ENCODE data around the gene COMMD10. TPM values are rescaled to one million over a fixed set of nuclear protein-coding genes. Genes with fewer than 3 reads are reported as not detected.

Gene COMMD10
- total RNA-seq, 4 donors from 2014 or later = 17.6 to 35.7 (median 25.7) TPM

DNA sequence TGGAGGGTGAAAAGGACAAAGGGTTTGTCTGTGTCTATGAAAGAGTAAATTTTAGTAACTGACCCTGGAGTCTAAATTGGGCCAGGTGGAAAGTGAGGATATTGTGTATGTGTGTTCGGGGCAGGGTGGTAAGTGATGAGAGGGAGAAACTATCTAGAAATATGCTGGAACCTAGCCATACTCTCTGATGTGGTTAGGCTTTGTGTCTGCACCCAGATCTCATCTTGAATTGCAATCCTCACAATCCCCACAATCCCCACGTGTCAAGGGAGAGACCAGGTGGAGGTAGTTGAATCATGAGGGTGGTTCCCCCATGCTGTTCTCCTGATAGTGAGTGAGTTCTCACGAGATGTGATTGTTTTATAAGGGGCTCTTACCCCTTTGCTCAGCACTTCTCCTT is 60.6 kb downstream of the COMMD10 start:
- intact Hi-C loops (cut with DNase I) = no loop called here
- H3K27ac ChIP-seq (replicated peaks in 1 of 4) = no peak overlapping the region
- no peaks in the 10 kb centered on the region for H3K36me3 ChIP-seq
- no peak overlapping the region for H3K4me3 ChIP-seq
- TF ChIP-seq POLR2A (IDR thresholded peaks at IDR 0.05; ENCODE audit: low read depth) = no peak
- TF ChIP-seq, protein P1, sequence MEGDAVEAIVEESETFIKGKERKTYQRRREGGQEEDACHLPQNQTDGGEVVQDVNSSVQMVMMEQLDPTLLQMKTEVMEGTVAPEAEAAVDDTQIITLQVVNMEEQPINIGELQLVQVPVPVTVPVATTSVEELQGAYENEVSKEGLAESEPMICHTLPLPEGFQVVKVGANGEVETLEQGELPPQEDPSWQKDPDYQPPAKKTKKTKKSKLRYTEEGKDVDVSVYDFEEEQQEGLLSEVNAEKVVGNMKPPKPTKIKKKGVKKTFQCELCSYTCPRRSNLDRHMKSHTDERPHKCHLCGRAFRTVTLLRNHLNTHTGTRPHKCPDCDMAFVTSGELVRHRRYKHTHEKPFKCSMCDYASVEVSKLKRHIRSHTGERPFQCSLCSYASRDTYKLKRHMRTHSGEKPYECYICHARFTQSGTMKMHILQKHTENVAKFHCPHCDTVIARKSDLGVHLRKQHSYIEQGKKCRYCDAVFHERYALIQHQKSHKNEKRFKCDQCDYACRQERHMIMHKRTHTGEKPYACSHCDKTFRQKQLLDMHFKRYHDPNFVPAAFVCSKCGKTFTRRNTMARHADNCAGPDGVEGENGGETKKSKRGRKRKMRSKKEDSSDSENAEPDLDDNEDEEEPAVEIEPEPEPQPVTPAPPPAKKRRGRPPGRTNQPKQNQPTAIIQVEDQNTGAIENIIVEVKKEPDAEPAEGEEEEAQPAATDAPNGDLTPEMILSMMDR (IDR thresholded peaks at IDR 0.05) = no peak
- no peak for TF ChIP-seq EP300 (IDR thresholded peaks at IDR 0.05)
- no peak for TF ChIP-seq POLR2AphosphoS5 (IDR thresholded peaks at IDR 0.05)
- no peak for DNase-seq (ENCODE audit: extremely low spot score)
- 95% methylated on average over 3 of the region's 3 CpGs for WGBS
- H3K4me1 ChIP-seq = no peaks in the 10 kb centered on the region
- no peaks in the 10 kb centered on the region for H3K27me3 ChIP-seq
- H3K9me3 ChIP-seq = no peaks in the 10 kb centered on the region

DNA sequence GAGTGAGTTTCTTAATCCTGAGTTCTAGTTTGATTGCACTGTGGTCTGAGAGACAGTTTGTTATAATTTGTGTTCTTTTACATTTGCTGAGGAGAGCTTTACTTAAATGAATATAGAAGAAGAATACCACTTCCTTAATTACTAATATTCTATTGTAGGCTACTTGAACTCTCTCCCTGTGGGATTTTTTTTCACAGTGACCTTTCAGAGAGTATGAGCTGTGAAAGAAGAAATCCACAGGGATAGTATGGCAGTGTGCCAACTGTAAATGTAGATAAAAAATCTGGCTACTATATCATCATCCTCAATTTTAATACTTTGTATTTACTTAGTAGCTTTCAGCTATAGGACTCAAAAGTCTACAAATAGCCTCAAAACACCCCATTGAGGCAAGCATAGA is 67.3 kb downstream of the COMMD10 start:
- no peak for DNase-seq (ENCODE audit: extremely low spot score)
- Histone ChIP-seq H3K9me3 (no peaks in the 10 kb centered on the region), H3K27me3 (no peaks in the 10 kb centered on the region), H3K36me3 (no peaks in the 10 kb centered on the region), H3K4me3 (no peak overlapping the region), H3K4me1 (peaks cover 0 to 10% (median 0%) of the 10 kb centered on the region in 4 donors), H3K27ac (replicated peaks in 1 of 4) (no peak overlapping the region)
- intact Hi-C loops (cut with DNase I) = no loop called here
- TF ChIP-seq EP300 (IDR thresholded peaks at IDR 0.05) (no peak), POLR2AphosphoS5 (IDR thresholded peaks at IDR 0.05) (no peak), POLR2A (IDR thresholded peaks at IDR 0.05; ENCODE audit: low read depth) (no peak)
- TF ChIP-seq, protein P1 (IDR thresholded peaks at IDR 0.05) = no peak

DNA sequence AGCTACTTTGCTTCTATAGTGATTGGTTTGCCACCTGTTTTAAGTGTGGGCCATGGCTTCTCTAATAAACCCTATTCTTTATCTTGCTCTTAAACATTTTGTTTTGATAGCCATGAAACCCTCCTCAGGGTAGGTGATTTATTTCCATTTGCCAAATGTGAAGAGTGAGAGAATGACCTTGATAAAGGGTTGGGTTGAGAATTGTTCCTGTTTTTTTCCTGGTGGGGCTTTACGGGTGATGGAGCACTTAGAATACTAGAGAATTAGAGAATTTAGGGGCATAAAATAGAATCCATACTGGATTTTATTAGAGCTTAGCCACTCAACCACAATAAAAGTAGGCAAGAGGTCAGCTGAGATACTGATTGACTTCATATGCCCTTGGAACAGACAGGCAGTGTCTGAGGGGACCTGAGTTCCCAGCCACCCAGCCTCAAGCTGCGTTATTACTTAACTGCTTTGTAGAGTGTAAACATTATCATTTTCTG is 68.9 kb downstream of the COMMD10 start:
- no peak for DNase-seq (ENCODE audit: extremely low spot score)
- Histone ChIP-seq H3K4me1 (peaks cover 0 to 10% (median 0%) of the 10 kb centered on the region in 4 donors), H3K27me3 (no peaks in the 10 kb centered on the region), H3K9me3 (no peaks in the 10 kb centered on the region), H3K27ac (replicated peaks in 1 of 4) (no peak overlapping the region), H3K4me3 (no peak overlapping the region), H3K36me3 (no peaks in the 10 kb centered on the region)
- WGBS = 74% methylated on average over 2 of the region's 2 CpGs
- intact Hi-C loops (cut with DNase I) = no loop called here
- no peak for TF ChIP-seq EP300 (IDR thresholded peaks at IDR 0.05)
- TF ChIP-seq, protein P1 (IDR thresholded peaks at IDR 0.05) = no peak
- TF ChIP-seq POLR2AphosphoS5 (IDR thresholded peaks at IDR 0.05) = no peak
- no peak for TF ChIP-seq POLR2A (IDR thresholded peaks at IDR 0.05; ENCODE audit: low read depth)

DNA sequence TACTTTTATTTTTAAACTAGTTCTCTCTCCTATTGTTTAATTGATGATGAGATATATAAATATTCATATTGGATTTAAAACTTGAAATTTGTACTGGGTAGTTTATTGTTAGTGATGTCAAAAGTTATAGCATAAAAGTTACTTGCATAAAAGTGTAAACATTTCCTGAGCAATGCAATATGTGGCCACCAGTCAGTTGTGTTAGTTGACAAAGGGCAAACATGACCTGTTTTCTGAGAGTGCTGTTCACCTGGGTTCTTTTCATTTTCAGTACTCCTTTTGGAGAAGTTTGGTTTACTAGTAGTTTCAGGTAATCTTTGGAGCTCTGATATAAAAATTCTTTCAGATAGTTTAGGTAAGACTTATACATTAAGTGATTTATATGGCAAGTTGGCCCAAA is 69.4 kb downstream of the COMMD10 start:
- Histone ChIP-seq H3K27ac (replicated peaks in 1 of 4) (no peak overlapping the region), H3K4me1 (peaks cover 0 to 13% (median 0%) of the 10 kb centered on the region in 4 donors), H3K4me3 (no peak overlapping the region), H3K27me3 (no peaks in the 10 kb centered on the region), H3K9me3 (no peaks in the 10 kb centered on the region), H3K36me3 (no peaks in the 10 kb centered on the region)
- TF ChIP-seq, protein P1 (IDR thresholded peaks at IDR 0.05) = no peak
- no peak for TF ChIP-seq EP300 (IDR thresholded peaks at IDR 0.05)
- no peak for TF ChIP-seq POLR2A (IDR thresholded peaks at IDR 0.05; ENCODE audit: low read depth)
- no peak for TF ChIP-seq POLR2AphosphoS5 (IDR thresholded peaks at IDR 0.05)
- no peak for DNase-seq (ENCODE audit: extremely low spot score)
- intact Hi-C loops (cut with DNase I) = no loop called here

DNA sequence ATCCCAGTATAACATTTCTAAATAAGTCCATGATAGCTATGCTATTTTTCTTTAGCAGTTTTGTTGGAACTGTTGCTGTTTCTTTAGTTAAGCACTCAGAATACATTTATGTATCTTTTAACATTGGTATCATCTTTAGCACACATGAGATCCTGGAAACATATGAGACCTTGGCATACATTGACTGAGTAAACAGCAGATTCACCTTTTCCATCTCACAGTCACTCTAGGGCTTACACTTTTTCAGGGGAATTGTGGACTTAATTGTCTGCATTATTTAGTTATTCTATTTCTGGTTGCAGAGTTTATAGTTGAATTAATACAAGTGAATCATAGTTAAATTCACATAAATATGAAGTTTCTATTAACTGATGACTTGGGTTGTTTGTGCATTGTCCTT is 70.1 kb downstream of the COMMD10 start:
- intact Hi-C loops (cut with DNase I) = no loop called here
- no peak for DNase-seq (ENCODE audit: extremely low spot score)
- no peaks in the 10 kb centered on the region for H3K36me3 ChIP-seq
- H3K9me3 ChIP-seq = no peaks in the 10 kb centered on the region
- no peak for TF ChIP-seq EP300 (IDR thresholded peaks at IDR 0.05)
- no peak for TF ChIP-seq POLR2A (IDR thresholded peaks at IDR 0.05; ENCODE audit: low read depth)
- no peak for TF ChIP-seq POLR2AphosphoS5 (IDR thresholded peaks at IDR 0.05)
- TF ChIP-seq, protein P1 (IDR thresholded peaks at IDR 0.05) = no peak
- H3K27ac ChIP-seq (replicated peaks in 1 of 4) = no peak overlapping the region
- H3K27me3 ChIP-seq = no peaks in the 10 kb centered on the region
- H3K4me3 ChIP-seq = no peak overlapping the region
- peaks cover 0 to 15% (median 0%) of the 10 kb centered on the region in 4 donors for H3K4me1 ChIP-seq
